BJ (cell line): ENCODE data around the gene IGSF22. TPM values are rescaled to one million over a fixed set of nuclear protein-coding genes. Genes with fewer than 3 reads are reported as not detected.

Source experiments
- CTCF ChIA-PET: fragments of 350-600 bp; formaldehyde crosslinking; extraction: SDS; loops from one replicate; lab custom pipeline; 2021; ENCODE audit warnings: antibody characterized with exemption, inconsistent platforms; lab: Yijun Ruan, JAX
- POLR2A ChIA-PET: fragments of 300-600 bp; sonication (Branson Sonifier 250); formaldehyde crosslinking; extraction: SDS; loops from one replicate; lab custom pipeline; 2021; ENCODE audit warnings: antibody characterized with exemption; lab: Charles Lee
- DNase-seq: peaks from one replicate; pipeline ENCODE4 v3.0.0-alpha.2; 2011; ENCODE audit warnings: low read depth
- H3K27me3 ChIP-seq: 2 replicates; pipeline ENCODE4 v1.6.0; 2011; ENCODE audit warnings: low read length; ENCODE audit not compliant: control insufficient read depth, insufficient read depth
- H3K36me3 ChIP-seq: 2 replicates; pipeline ENCODE4 v1.5.1; 2011; ENCODE audit warnings: low read length; ENCODE audit not compliant: control insufficient read depth, insufficient read depth
- H3K4me3 ChIP-seq: 2 replicates; pipeline ENCODE4 v1.5.1; 2011; ENCODE audit warnings: low read depth, mild to moderate bottlenecking, control low read depth, low read length
- CTCF ChIP-seq: IDR thresholded peaks from 2 replicates; pipeline ENCODE4 v1.5.1; 2011; ENCODE audit warnings: low read depth, mild to moderate bottlenecking, control low read depth, inconsistent platforms, low read length, moderate library complexity; ENCODE audit not compliant: insufficient read depth
- polyA plus RNA-seq: library from polyadenylated mRNA; depleted of rRNA; stranded (reverse); fragments of >200 nt; gene quantifications from 2 replicates; pipeline ENCODE4 v1.2.3, GENCODE V29; 2011

Gene IGSF22
- polyA plus RNA-seq, 1 experiment: 0.15 TPM

- Histone ChIP-seq H3K27me3 (0 out of 2 replicates have a peak, but pooled peaks cover 2% of the 10 kb centered on the region), H3K4me3 (no peak overlapping the region), H3K36me3 (no peaks in the 10 kb centered on the region)
- ChIA-PET POLR2A (no interaction called here), CTCF (interaction anchor here (0.6 to 7.5 kb wide), 20 partner anchors 8 to 622 kb away, joined by 3 to 85 read pairs (median 4); no protein-coding TSS in a partner anchor)
- peak; percentile 99 for TF ChIP-seq CTCF
- no peak for DNase-seq
These were observed 6.2 kb upstream of the IGSF22 start for GRCh38 chr11:18731949-18732821.

- ChIA-PET CTCF (interaction anchor here (0.5 to 7.5 kb wide), 20 partner anchors 9 to 1000 kb away, joined by 3 to 85 read pairs (median 5); partner anchors contain the start of gene SAAL1), POLR2A (no interaction called here)
- no peak overlapping the region for H3K4me3 ChIP-seq
- no peak for DNase-seq
- no peaks in the 10 kb centered on the region for H3K36me3 ChIP-seq
- no peaks in the 10 kb centered on the region for H3K27me3 ChIP-seq
- no peak for TF ChIP-seq CTCF
These were observed 5.5 kb upstream of the IGSF22 start for GRCh38 chr11:18731441-18731840.

- H3K36me3 ChIP-seq: no peaks in the 10 kb centered on the region
These were observed 4.0 kb upstream of the IGSF22 start for GRCh38 chr11:18730020-18730419.

GRCh38 chr11:18729426-18729825 lies 3.4 kb upstream of the IGSF22 start:
- no peak overlapping the region for H3K4me3 ChIP-seq
- TF ChIP-seq CTCF: no peak

More at GRCh38 chr11:18730020-18730419, 4.0 kb upstream of the IGSF22 start:
- no peak for DNase-seq
- POLR2A ChIA-PET: no interaction called here
- no peak overlapping the region for H3K4me3 ChIP-seq
- TF ChIP-seq CTCF: no peak
- H3K27me3 ChIP-seq: no peaks in the 10 kb centered on the region
- CTCF ChIA-PET: interaction anchor here (1.7 to 7.5 kb wide), 4 partner anchors 8 to 486 kb away, joined by 5 to 85 read pairs (median 8); no protein-coding TSS in a partner anchor

GRCh38 chr11:18728658-18729057 lies 2.7 kb upstream of the IGSF22 start:
- TF ChIP-seq CTCF: no peak
- Histone ChIP-seq H3K36me3 (no peaks in the 10 kb centered on the region), H3K27me3 (no peaks in the 10 kb centered on the region), H3K4me3 (no peak overlapping the region)
- ChIA-PET CTCF (interaction anchor here (0.6 to 2.4 kb wide), 14 partner anchors 8 to 613 kb away, joined by 3 to 12 read pairs (median 6); no protein-coding TSS in a partner anchor), POLR2A (no interaction called here)
- no peak for DNase-seq

More at GRCh38 chr11:18729426-18729825, 3.4 kb upstream of the IGSF22 start:
- Histone ChIP-seq H3K27me3 (no peaks in the 10 kb centered on the region), H3K36me3 (no peaks in the 10 kb centered on the region)
- DNase-seq: no peak
- ChIA-PET POLR2A (no interaction called here), CTCF (interaction anchor here (1.3 to 7.5 kb wide), 5 partner anchors 8 to 614 kb away, joined by 3 to 85 read pairs (median 8); no protein-coding TSS in a partner anchor)
